D721Med (cell line): Measurements from ENCODE around the gene SCRN1.

Experiments
- DNase-seq: peaks from one replicate; pipeline ENCODE4 v3.0.0; 2011; ENCODE audit warnings: low spot score; ENCODE audit not compliant: insufficient read length
- FAIRE-seq: peaks from 2 replicates; lab custom pipeline; 2011; peaks lifted over from hg19 to GRCh38; lab: Jason Lieb, UNC
- CTCF ChIP-seq: IDR thresholded peaks from 2 replicates; pipeline ENCODE4 v1.5.1; 2012; ENCODE audit warnings: mild to moderate bottlenecking, control low read depth; ENCODE audit not compliant: insufficient read depth; ENCODE audit errors: missing control alignments

SCRN1 gene

GRCh38 chr7:30005464-30005863, 15.9 kb upstream of the SCRN1 start:
- no peak for DNase-seq
- FAIRE-seq, result no peak

GRCh38 chr7:30003098-30003497, 13.5 kb upstream of the SCRN1 start:
- no peak for TF ChIP-seq CTCF
- no peak for FAIRE-seq
- DNase-seq, result no peak

More at GRCh38 chr7:30005464-30005863, 15.9 kb upstream of the SCRN1 start:
- no peak for TF ChIP-seq CTCF

- FAIRE-seq, result no peak
- DNase-seq, result no peak
- no peak for TF ChIP-seq CTCF
These were observed 12.4 kb upstream of the SCRN1 start for GRCh38 chr7:30001998-30002397.

GRCh38 chr7:29998489-29998888, 8.9 kb upstream of the SCRN1 start:
- TF ChIP-seq CTCF, result no peak
- FAIRE-seq, result no peak
- no peak for DNase-seq

GRCh38 chr7:29996321-29996720, 6.7 kb upstream of the SCRN1 start:
- FAIRE-seq (no peak), DNase-seq (no peak)
- TF ChIP-seq CTCF, result no peak

- DNase-seq (no peak), FAIRE-seq (no peak)
- TF ChIP-seq CTCF, result no peak
These were observed 6.1 kb upstream of the SCRN1 start for GRCh38 chr7:29995652-29996051.

GRCh38 chr7:29993140-29993539, 3.5 kb upstream of the SCRN1 start:
- FAIRE-seq (no peak), DNase-seq (no peak)
- no peak for TF ChIP-seq CTCF
